ENCODE measurements around the gene BIRC6. TPM values are rescaled to one million over a fixed set of nuclear protein-coding genes. Genes with fewer than 3 reads are reported as not detected.
A peak's percentile ranks its signal among the peaks of the same experiment; 100 is the strongest.

Gene BIRC6
- total RNA-seq, 4 donors from 2014 or later, result 142 to 268 (median 218) TPM

GRCh38 chr2:32506446-32506845 lies 149.6 kb downstream of the BIRC6 start:
- intact Hi-C loops (cut with DNase I), result no loop called here
- H3K36me3 ChIP-seq, result peaks cover 6 to 23% of the 10 kb centered on the region in 2 donors
- no peaks in the 10 kb centered on the region for H3K27me3 ChIP-seq
- H3K27ac ChIP-seq, result no peak overlapping the region
- H3K4me3 ChIP-seq (replicated peaks in 1 of 3), result no peak overlapping the region
- H3K9me3 ChIP-seq, result no peaks in the 10 kb centered on the region
- TF ChIP-seq CTCF (IDR thresholded peaks at IDR 0.05), result no peak
- no peak for TF ChIP-seq POLR2A (IDR thresholded peaks at IDR 0.05)
- no peaks in the 10 kb centered on the region for H3K4me1 ChIP-seq
- 97 to 100% methylated on average over 1 of the region's 1 CpG for WGBS, 2 donors
- DNase-seq, result no peak

- intact Hi-C loops (cut with DNase I), result no loop called here
- Histone ChIP-seq H3K27ac (no peak overlapping the region), H3K36me3 (peaks cover 31 to 32% of the 10 kb centered on the region in 2 donors), H3K4me1 (no peaks in the 10 kb centered on the region), H3K27me3 (no peaks in the 10 kb centered on the region), H3K9me3 (no peaks in the 10 kb centered on the region), H3K4me3 (replicated peaks in 1 of 3) (no peak overlapping the region)
- no peak for TF ChIP-seq CTCF (IDR thresholded peaks at IDR 0.05)
- TF ChIP-seq POLR2A (IDR thresholded peaks at IDR 0.05), result no peak
- DNase-seq, result no peak
- 94 to 97% methylated on average over 2 of the region's 2 CpGs for WGBS, 2 donors
These were observed 158.1 kb downstream of the BIRC6 start for GRCh38 chr2:32514946-32515345.

- intact Hi-C loops (cut with DNase I), result no loop called here
- 84 to 89% methylated on average over 1 of the region's 1 CpG for WGBS, 2 donors
These were observed 159.7 kb downstream of the BIRC6 start for GRCh38 chr2:32516567-32516966.

GRCh38 chr2:32522770-32523169 lies 165.9 kb downstream of the BIRC6 start:
- intact Hi-C loops (cut with DNase I), result no loop called here
- TF ChIP-seq POLR2A (IDR thresholded peaks at IDR 0.05), result no peak
- TF ChIP-seq CTCF (IDR thresholded peaks at IDR 0.05), result no peak
- DNase-seq, result no peak
- Histone ChIP-seq H3K27me3 (no peaks in the 10 kb centered on the region), H3K4me1 (no peaks in the 10 kb centered on the region), H3K9me3 (no peaks in the 10 kb centered on the region), H3K27ac (no peak overlapping the region), H3K4me3 (replicated peaks in 1 of 3) (no peak overlapping the region), H3K36me3 (peaks cover 28 to 37% of the 10 kb centered on the region in 2 donors)
- WGBS, 2 donors, result 94 to 98% methylated on average over 3 of the region's 3 CpGs

More at GRCh38 chr2:32516567-32516966, 159.7 kb downstream of the BIRC6 start:
- Histone ChIP-seq H3K4me3 (replicated peaks in 1 of 3) (no peak overlapping the region), H3K4me1 (no peaks in the 10 kb centered on the region), H3K9me3 (no peaks in the 10 kb centered on the region), H3K36me3 (peaks cover 31 to 42% of the 10 kb centered on the region in 2 donors), H3K27ac (no peak overlapping the region), H3K27me3 (no peaks in the 10 kb centered on the region)
- TF ChIP-seq POLR2A (IDR thresholded peaks at IDR 0.05) (no peak), CTCF (IDR thresholded peaks at IDR 0.05) (no peak)
- DNase-seq, result no peak

- Histone ChIP-seq H3K4me1 (no peaks in the 10 kb centered on the region), H3K4me3 (replicated peaks in 1 of 3) (no peak overlapping the region), H3K27me3 (no peaks in the 10 kb centered on the region), H3K27ac (no peak overlapping the region), H3K9me3 (no peaks in the 10 kb centered on the region), H3K36me3 (peaks cover 27 to 33% of the 10 kb centered on the region in 2 donors)
- peak in 1 of 2 donors; percentile 3 for DNase-seq
- intact Hi-C loops (cut with DNase I), result no loop called here
- 76 to 84% methylated on average over 6 of the region's 6 CpGs for WGBS, 2 donors
- TF ChIP-seq POLR2A (IDR thresholded peaks at IDR 0.05) (no peak), CTCF (IDR thresholded peaks at IDR 0.05) (no peak)
These were observed 166.9 kb downstream of the BIRC6 start for GRCh38 chr2:32523686-32524085.
